ENCODE data around the gene MBOAT2. TPM values are rescaled to one million over a fixed set of nuclear protein-coding genes. Genes with fewer than 3 reads are reported as not detected.

The MBOAT2 gene
- polyA plus RNA-seq, 1 donor (not counting 4 experiments of a cell fraction or from before 2014, with no cell fraction given), result 121 TPM

DNA sequence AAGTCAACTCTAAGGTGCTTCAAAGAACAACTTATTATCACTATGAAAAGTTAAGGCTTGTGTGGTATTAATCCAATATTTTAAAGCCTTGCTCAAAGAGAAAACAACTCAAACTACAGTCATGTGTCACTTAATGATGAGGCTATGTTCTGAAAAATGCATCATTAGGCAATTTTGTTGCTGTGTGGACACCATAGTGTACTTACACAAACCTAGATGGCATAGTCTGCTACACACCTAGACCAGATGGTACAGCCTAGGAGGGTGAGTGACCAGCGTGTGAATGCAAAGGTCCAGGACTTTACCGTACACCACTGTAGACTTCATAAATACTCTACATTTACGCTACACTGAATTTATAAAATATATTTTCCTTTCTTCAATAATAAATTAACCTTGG lies 3.0 kb downstream of the MBOAT2 start:
- Histone ChIP-seq H3K9me1 (ENCODE audit: control insufficient read depth, extremely low read depth, insufficient read depth, low read length) (peaks cover 2% of the 10 kb centered on the region), H2AFZ (ENCODE audit: control insufficient read depth, low read length) (no peak overlapping the region), H3K9me3 (ENCODE audit: control insufficient read depth, low read depth, low read length) (no peaks in the 10 kb centered on the region), H4K20me1 (ENCODE audit: control insufficient read depth, extremely low read depth, insufficient read depth, low read length) (peaks cover 4% of the 10 kb centered on the region), H3K79me2 (ENCODE audit: control insufficient read depth, insufficient read depth, low read length) (peaks cover 75% of the 10 kb centered on the region), H3K27ac (ENCODE audit: control insufficient read depth, insufficient read depth, low read length) (no peak overlapping the region), H3K36me3 (ENCODE audit: control insufficient read depth in 2 of 2, extremely low read depth in 1 of 2, insufficient read depth in 2 of 2, low read length in 2 of 2) (no peaks in the 10 kb centered on the region), H3K27me3 (ENCODE audit: control insufficient read depth, extremely low read depth, insufficient read depth, low read length) (no peaks in the 10 kb centered on the region), H3K4me3 (ENCODE audit: control insufficient read depth in 2 of 3, extremely low read depth in 1 of 3, insufficient read depth in 2 of 3, low read depth in 1 of 3, low read length in 3 of 3) (no peak overlapping the region), H3K4me1 (ENCODE audit: control insufficient read depth, extremely low read depth, insufficient read depth, low read length) (peaks cover 41% of the 10 kb centered on the region), H3K4me2 (ENCODE audit: control insufficient read depth, extremely low read depth, insufficient read depth, low read depth, low read length) (peak overlapping the region; percentile 39), H3K9ac (ENCODE audit: control insufficient read depth, extremely low read depth, insufficient read depth, low read length) (no peak overlapping the region)
- FAIRE-seq, result no peak
- dilution Hi-C loops (cut with MboI; ENCODE audit: extremely low pct_ligation_motif_present, low sequenced_read_pairs), result no loop called here
- DNase-seq (ENCODE audit: low read depth, low spot score), result no peak
- TF ChIP-seq EZH2 (IDR thresholded peaks at IDR 0.05; ENCODE audit: low read length) (no peak), CTCF (optimal IDR thresholded peaks at IDR 0.05 in 1 of 3, IDR thresholded peaks at IDR 0.05 in 1 of 3, conservative IDR thresholded peaks at IDR 0.05 in 1 of 3; ENCODE audit: extremely low read depth in 1 of 3, insufficient read depth in 2 of 3, low read length in 3 of 3) (no peak)

DNA sequence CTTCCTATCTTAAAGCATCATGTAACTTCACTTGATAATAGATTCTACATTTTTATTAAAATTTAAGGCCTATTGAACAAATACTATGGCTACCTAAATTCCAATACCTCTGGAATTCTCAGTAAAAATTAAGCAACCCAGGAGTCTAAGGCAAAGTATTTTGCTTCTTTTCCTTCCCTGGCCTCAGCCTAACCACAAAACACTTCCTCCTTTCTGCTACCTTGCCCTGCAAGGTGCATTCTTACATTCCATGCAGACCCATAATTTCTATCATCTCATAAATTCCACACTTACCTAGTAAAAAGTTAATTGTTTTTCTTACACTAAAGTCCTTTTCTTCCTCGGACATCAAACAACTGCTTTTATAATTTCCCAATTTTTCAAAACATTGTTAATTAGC lies 3.7 kb downstream of the MBOAT2 start:
- DNase-seq (ENCODE audit: low read depth, low spot score), result no peak
- peaks cover 4% of the 10 kb centered on the region for H4K20me1 ChIP-seq (ENCODE audit: control insufficient read depth, extremely low read depth, insufficient read depth, low read length)
- no peak overlapping the region for H3K27ac ChIP-seq (ENCODE audit: control insufficient read depth, insufficient read depth, low read length)
- TF ChIP-seq EZH2 (IDR thresholded peaks at IDR 0.05; ENCODE audit: low read length) (no peak), CTCF (optimal IDR thresholded peaks at IDR 0.05 in 1 of 3, IDR thresholded peaks at IDR 0.05 in 1 of 3, conservative IDR thresholded peaks at IDR 0.05 in 1 of 3; ENCODE audit: extremely low read depth in 1 of 3, insufficient read depth in 2 of 3, low read length in 3 of 3) (no peak)
- no peaks in the 10 kb centered on the region for H3K36me3 ChIP-seq (ENCODE audit: control insufficient read depth in 2 of 2, extremely low read depth in 1 of 2, insufficient read depth in 2 of 2, low read length in 2 of 2)
- H3K4me1 ChIP-seq (ENCODE audit: control insufficient read depth, extremely low read depth, insufficient read depth, low read length), result peaks cover 39% of the 10 kb centered on the region
- H3K4me2 ChIP-seq (ENCODE audit: control insufficient read depth, extremely low read depth, insufficient read depth, low read depth, low read length), result peak overlapping the region; percentile 46
- H3K27me3 ChIP-seq (ENCODE audit: control insufficient read depth, extremely low read depth, insufficient read depth, low read length), result no peaks in the 10 kb centered on the region
- no peak overlapping the region for H2AFZ ChIP-seq (ENCODE audit: control insufficient read depth, low read length)
- peaks cover 81% of the 10 kb centered on the region for H3K79me2 ChIP-seq (ENCODE audit: control insufficient read depth, insufficient read depth, low read length)
- H3K4me3 ChIP-seq (ENCODE audit: control insufficient read depth in 2 of 3, extremely low read depth in 1 of 3, insufficient read depth in 2 of 3, low read depth in 1 of 3, low read length in 3 of 3), result no peak overlapping the region
- peaks cover 2% of the 10 kb centered on the region for H3K9me1 ChIP-seq (ENCODE audit: control insufficient read depth, extremely low read depth, insufficient read depth, low read length)
- FAIRE-seq, result peak; percentile 13
- H3K9ac ChIP-seq (ENCODE audit: control insufficient read depth, extremely low read depth, insufficient read depth, low read length), result no peak overlapping the region
- no peaks in the 10 kb centered on the region for H3K9me3 ChIP-seq (ENCODE audit: control insufficient read depth, low read depth, low read length)
- dilution Hi-C loops (cut with MboI; ENCODE audit: extremely low pct_ligation_motif_present, low sequenced_read_pairs), result no loop called here

Data from keratinocyte (primary cell).